Sigmoid colon (tissue), 7 donors: ENCODE results near the gene CEP104. TPM values are rescaled to one million over a fixed set of nuclear protein-coding genes. Genes with fewer than 3 reads are reported as not detected.

Experiments
- DNase-seq: peaks from one replicate; pipeline ENCODE4 v3.0.0-alpha.2; 2019
- H3K27ac ChIP-seq, 4 donors: fragments of 200-600 bp; sonication (generic); one replicate each; pipeline ENCODE4 v1.5.1; 2016 to 2019; ENCODE audit warnings: mild to moderate bottlenecking in 1 of 4
- H3K27me3 ChIP-seq, 3 donors: fragments of 200-600 bp; sonication (generic); one replicate each; pipeline ENCODE4 v1.5.1; 2019; ENCODE audit warnings: mild to moderate bottlenecking in 1 of 3
- H3K36me3 ChIP-seq, 4 donors: fragments of 200-600 bp; sonication (generic); one replicate each; pipeline ENCODE4 v1.5.1; 2016 to 2019
- H3K4me1 ChIP-seq, 4 donors: fragments of 200-600 bp; sonication (generic); one replicate each; pipeline ENCODE4 v1.5.1; 2017 to 2019
- H3K4me3 ChIP-seq, 4 donors: fragments of 200-600 bp; sonication (generic); one replicate each; pipeline ENCODE4 v1.5.1; 2017 to 2019; ENCODE audit warnings: mild to moderate bottlenecking in 2 of 4, moderate library complexity in 1 of 4
- H3K9me3 ChIP-seq, 4 donors: fragments of 200-600 bp in 3 of 4; sonication (generic) in 3 of 4; one replicate each; pipeline versions ENCODE4 v1.5.1 to v1.6.1; 2013 to 2019
- CTCF ChIP-seq, 4 experiments: fragments of 450-650 bp in 3 of 4; fragments of 200-600 bp in 1 of 4; IDR thresholded peaks; one replicate each; pipeline ENCODE4 v1.5.1; 2016 to 2019; ENCODE audit warnings: antibody characterized with exemption in 4 of 4, mild to moderate bottlenecking in 3 of 4, moderate library complexity in 2 of 4
- EP300 ChIP-seq, 4 donors: sonication (generic); formaldehyde crosslinking; IDR thresholded peaks; one replicate each; pipeline ENCODE4 v1.6.1; 2017; ENCODE audit warnings: antibody characterized with exemption in 4 of 4
- POLR2A ChIP-seq, 2 donors: fragments of 450-650 bp; IDR thresholded peaks; one replicate each; pipeline ENCODE4 v1.6.1; 2016; ENCODE audit warnings: antibody characterized with exemption in 2 of 2, mild to moderate bottlenecking in 2 of 2, moderate library complexity in 2 of 2
- POLR2AphosphoS5 ChIP-seq, 4 donors: sonication (generic); formaldehyde crosslinking; IDR thresholded peaks; one replicate each; pipeline ENCODE4 v1.6.1; 2017; ENCODE audit warnings: antibody characterized with exemption in 4 of 4
- WGBS, 2 donors: extraction: QIAGEN DNeasy Blood & Tissue Kit; methylation state at CpG; one replicate each; pipeline ENCODE4 v1.1.7; 2013; 5-methylcytosine and 5-hydroxymethylcytosine counted together
- intact Hi-C: fragments of 100-400 bp; cut with DNase I; formaldehyde crosslinking; loops from one replicate; pipeline ENCODE4 v1.15.1; 2023
- polyA plus RNA-seq, 3 donors: library from polyadenylated mRNA; stranded (reverse); fragments of 200-250 nt; gene quantifications; one replicate each; pipeline ENCODE4 v1.2.3, GENCODE V29; 2013
- total RNA-seq, 4 donors: library from RNA; depleted of rRNA; stranded (reverse); fragments of >200 nt; gene quantifications; one replicate each; pipeline ENCODE4 v1.1.0, GENCODE V29; 2016
- donor health status: healthy with polysubstance abuse.
- donor health status: Bipolar disorder and iron deficiency.
- donor health status: healthy.

The CEP104 gene
- total and polyA plus RNA-seq, 7 donors = 12.0 to 32.5 (median 21.6) TPM

GRCh38 chr1:3904843-3905185 is 47.8 kb upstream of the CEP104 start:
- TF ChIP-seq POLR2AphosphoS5 (IDR thresholded peaks at IDR 0.05) = no peak
- no peak for TF ChIP-seq CTCF (IDR thresholded peaks at IDR 0.05)
- TF ChIP-seq POLR2A (IDR thresholded peaks at IDR 0.05) = no peak
- no peak for TF ChIP-seq EP300 (IDR thresholded peaks at IDR 0.05)
- Histone ChIP-seq H3K36me3 (no peaks in the 10 kb centered on the region), H3K27me3 (no peaks in the 10 kb centered on the region), H3K4me1 (peaks cover 0 to 4% (median under 1%) of the 10 kb centered on the region in 4 donors), H3K4me3 (no peak overlapping the region), H3K9me3 (no peaks in the 10 kb centered on the region), H3K27ac (no peak overlapping the region)
- intact Hi-C loops = loop anchor here (5.0 to 10.0 kb wide), 5 partner anchors 108 to 1493 kb away; partner anchors contain the start of genes LRRC47, PEX10 and TPRG1L
- no peak for DNase-seq
- WGBS, 2 donors = 90 to 92% methylated on average over 4 of the region's 4 CpGs

GRCh38 chr1:3904006-3904842 is 47.2 kb upstream of the CEP104 start:
- no peaks in the 10 kb centered on the region for H3K9me3 ChIP-seq
- no peak for TF ChIP-seq EP300 (IDR thresholded peaks at IDR 0.05)
- no peak for TF ChIP-seq POLR2A (IDR thresholded peaks at IDR 0.05)
- no peak for TF ChIP-seq POLR2AphosphoS5 (IDR thresholded peaks at IDR 0.05)
- TF ChIP-seq CTCF (IDR thresholded peaks at IDR 0.05) = no peak
- H3K4me3 ChIP-seq = no peak overlapping the region
- 81 to 86% methylated on average over 24 of the region's 24 CpGs for WGBS, 2 donors
- no peak for DNase-seq
- intact Hi-C loops = loop anchor here (5.0 to 10.0 kb wide), 5 partner anchors 107 to 1492 kb away; partner anchors contain the start of genes LRRC47, PEX10 and TPRG1L
- no peak overlapping the region for H3K27ac ChIP-seq
- no peaks in the 10 kb centered on the region for H3K36me3 ChIP-seq
- H3K27me3 ChIP-seq = no peaks in the 10 kb centered on the region
- peaks cover 0 to 7% (median 6%) of the 10 kb centered on the region in 4 donors for H3K4me1 ChIP-seq

GRCh38 chr1:3903141-3904005 is 46.4 kb upstream of the CEP104 start:
- Histone ChIP-seq H3K36me3 (no peaks in the 10 kb centered on the region), H3K9me3 (no peaks in the 10 kb centered on the region), H3K4me1 (peaks cover 0 to 10% (median 10%) of the 10 kb centered on the region in 4 donors), H3K27me3 (no peaks in the 10 kb centered on the region), H3K27ac (no peak overlapping the region), H3K4me3 (no peak overlapping the region)
- intact Hi-C loops = loop anchor here (5.0 to 10.0 kb wide), 5 partner anchors 106 to 1491 kb away; partner anchors contain the start of genes LRRC47, PEX10 and TPRG1L
- TF ChIP-seq EP300 (IDR thresholded peaks at IDR 0.05) (no peak), POLR2A (IDR thresholded peaks at IDR 0.05) (no peak), CTCF (IDR thresholded peaks at IDR 0.05) (no peak), POLR2AphosphoS5 (IDR thresholded peaks at IDR 0.05) (no peak)
- WGBS, 2 donors = 23 to 63% methylated on average over 16 of the region's 16 CpGs
- no peak for DNase-seq

GRCh38 chr1:3902571-3903091 is 45.6 kb upstream of the CEP104 start:
- Histone ChIP-seq H3K4me1 (peaks cover 0 to 10% (median 10%) of the 10 kb centered on the region in 4 donors), H3K36me3 (no peaks in the 10 kb centered on the region), H3K27me3 (no peaks in the 10 kb centered on the region), H3K4me3 (no peak overlapping the region), H3K27ac (no peak overlapping the region), H3K9me3 (no peaks in the 10 kb centered on the region)
- TF ChIP-seq EP300 (IDR thresholded peaks at IDR 0.05) (no peak), CTCF (IDR thresholded peaks at IDR 0.05) (no peak), POLR2A (IDR thresholded peaks at IDR 0.05) (no peak), POLR2AphosphoS5 (IDR thresholded peaks at IDR 0.05) (no peak)
- intact Hi-C loops = loop anchor here (5.0 to 10.0 kb wide), 5 partner anchors 105 to 1490 kb away; partner anchors contain the start of genes LRRC47, PEX10 and TPRG1L
- 35 to 69% methylated on average over 10 of the region's 10 CpGs for WGBS, 2 donors
- DNase-seq = no peak
